ENCODE results near the gene EPYC. TPM values are rescaled to one million over a fixed set of nuclear protein-coding genes. Genes with fewer than 3 reads are reported as not detected.

EPYC gene
- total RNA-seq, 4 donors from 2014 or later, result not detected

- Histone ChIP-seq H3K4me1 (peaks cover 0 to 6% (median 0%) of the 10 kb centered on the region in 4 donors), H3K27ac (no peak overlapping the region), H3K36me3 (no peaks in the 10 kb centered on the region), H3K4me3 (no peak overlapping the region), H3K27me3 (no peaks in the 10 kb centered on the region), H3K9me3 (no peaks in the 10 kb centered on the region)
- TF ChIP-seq EP300 (IDR thresholded peaks at IDR 0.05), result no peak
- TF ChIP-seq POLR2A (IDR thresholded peaks at IDR 0.05), result no peak
- TF ChIP-seq, protein P1, sequence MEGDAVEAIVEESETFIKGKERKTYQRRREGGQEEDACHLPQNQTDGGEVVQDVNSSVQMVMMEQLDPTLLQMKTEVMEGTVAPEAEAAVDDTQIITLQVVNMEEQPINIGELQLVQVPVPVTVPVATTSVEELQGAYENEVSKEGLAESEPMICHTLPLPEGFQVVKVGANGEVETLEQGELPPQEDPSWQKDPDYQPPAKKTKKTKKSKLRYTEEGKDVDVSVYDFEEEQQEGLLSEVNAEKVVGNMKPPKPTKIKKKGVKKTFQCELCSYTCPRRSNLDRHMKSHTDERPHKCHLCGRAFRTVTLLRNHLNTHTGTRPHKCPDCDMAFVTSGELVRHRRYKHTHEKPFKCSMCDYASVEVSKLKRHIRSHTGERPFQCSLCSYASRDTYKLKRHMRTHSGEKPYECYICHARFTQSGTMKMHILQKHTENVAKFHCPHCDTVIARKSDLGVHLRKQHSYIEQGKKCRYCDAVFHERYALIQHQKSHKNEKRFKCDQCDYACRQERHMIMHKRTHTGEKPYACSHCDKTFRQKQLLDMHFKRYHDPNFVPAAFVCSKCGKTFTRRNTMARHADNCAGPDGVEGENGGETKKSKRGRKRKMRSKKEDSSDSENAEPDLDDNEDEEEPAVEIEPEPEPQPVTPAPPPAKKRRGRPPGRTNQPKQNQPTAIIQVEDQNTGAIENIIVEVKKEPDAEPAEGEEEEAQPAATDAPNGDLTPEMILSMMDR (IDR thresholded peaks at IDR 0.05), result no peak
- DNase-seq (ENCODE audit: low spot score in 2 of 2), result no peak
- WGBS, 2 donors, result 90 to 92% methylated on average over 4 of the region's 4 CpGs
Measured at GRCh38 chr12:90961154-90961553, 43.6 kb downstream of the EPYC start.

DNA sequence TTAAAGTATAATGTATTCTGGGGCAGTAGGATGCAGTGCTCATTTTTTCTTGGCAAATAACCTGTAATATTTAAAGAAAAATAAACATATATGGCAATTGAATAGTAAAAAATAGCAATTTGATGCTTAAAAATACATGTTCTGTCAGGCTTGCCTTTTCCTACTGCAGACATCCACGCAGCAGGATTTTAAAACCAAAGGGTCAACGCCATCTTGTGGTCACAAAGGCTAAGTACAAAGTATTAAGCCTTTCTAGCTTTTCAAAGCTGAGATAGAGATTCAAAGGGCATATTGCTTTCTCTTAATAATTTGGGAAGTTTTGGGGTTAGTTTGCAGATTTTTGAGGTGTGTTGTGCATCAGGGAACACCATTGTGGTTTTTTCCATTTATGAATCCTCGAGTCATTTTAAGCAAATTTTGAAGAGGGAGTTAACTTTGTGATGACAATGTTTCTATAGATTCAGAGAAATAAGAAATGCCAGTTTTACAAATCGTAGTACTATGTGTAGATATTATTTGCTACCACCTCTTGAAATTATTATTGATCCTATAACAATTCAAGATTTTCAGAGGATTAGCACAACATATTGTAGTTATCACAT lies 45.1 kb downstream of the EPYC start:
- TF ChIP-seq POLR2A (IDR thresholded peaks at IDR 0.05) (no peak), EP300 (IDR thresholded peaks at IDR 0.05) (no peak)
- TF ChIP-seq, protein P1 (IDR thresholded peaks at IDR 0.05), result peak; percentile 50 to 68 (median 60)
- WGBS, 2 donors, result 2 to 3% methylated on average over 4 of the region's 4 CpGs
- Histone ChIP-seq H3K9me3 (no peaks in the 10 kb centered on the region), H3K36me3 (no peaks in the 10 kb centered on the region), H3K4me1 (peaks cover 0 to 6% (median 0%) of the 10 kb centered on the region in 4 donors), H3K27ac (no peak overlapping the region), H3K27me3 (no peaks in the 10 kb centered on the region), H3K4me3 (no peak overlapping the region)
- DNase-seq (ENCODE audit: low spot score in 2 of 2), result peak in 1 of 2 donors; percentile 42

GRCh38 chr12:90959032-90959431 lies 45.7 kb downstream of the EPYC start:
- Histone ChIP-seq H3K27ac (no peak overlapping the region), H3K36me3 (no peaks in the 10 kb centered on the region), H3K4me3 (no peak overlapping the region), H3K4me1 (peaks cover 0 to 6% (median 0%) of the 10 kb centered on the region in 4 donors), H3K27me3 (no peaks in the 10 kb centered on the region), H3K9me3 (no peaks in the 10 kb centered on the region)
- 51 to 61% methylated on average over 4 of the region's 4 CpGs for WGBS, 2 donors
- no peak for DNase-seq (ENCODE audit: low spot score in 2 of 2)
- no peak for TF ChIP-seq EP300 (IDR thresholded peaks at IDR 0.05)
- TF ChIP-seq POLR2A (IDR thresholded peaks at IDR 0.05), result no peak
- TF ChIP-seq, protein P1 (IDR thresholded peaks at IDR 0.05), result peak in 1 of 5 experiments; percentile 18

DNA sequence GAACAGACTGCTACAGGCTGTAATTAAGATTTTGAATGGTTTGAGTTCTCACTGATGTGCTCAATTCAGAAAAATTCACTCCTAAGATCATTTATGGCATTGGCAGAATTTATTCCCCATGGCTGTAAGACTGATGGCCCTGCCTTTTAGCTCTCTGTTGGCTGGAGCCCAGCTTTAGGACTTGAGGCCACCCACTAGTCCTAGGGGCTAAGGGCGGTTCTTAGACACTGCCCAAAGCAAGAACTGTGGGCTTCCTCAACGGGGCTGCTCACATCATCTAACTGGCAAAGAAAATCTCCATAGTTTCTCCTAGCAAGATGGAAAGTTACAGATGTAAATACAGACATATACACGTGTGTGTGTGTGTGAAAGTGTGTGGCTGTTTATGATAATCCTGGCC lies 46.4 kb downstream of the EPYC start:
- no peak for TF ChIP-seq EP300 (IDR thresholded peaks at IDR 0.05)
- TF ChIP-seq, protein P1 (IDR thresholded peaks at IDR 0.05), result no peak
- no peak for TF ChIP-seq POLR2A (IDR thresholded peaks at IDR 0.05)
- H3K9me3 ChIP-seq, result no peaks in the 10 kb centered on the region
- no peak overlapping the region for H3K4me3 ChIP-seq
- DNase-seq (ENCODE audit: low spot score in 2 of 2), result no peak
- H3K27ac ChIP-seq, result no peak overlapping the region
- H3K27me3 ChIP-seq, result no peaks in the 10 kb centered on the region
- peaks cover 0 to 6% (median 0%) of the 10 kb centered on the region in 4 donors for H3K4me1 ChIP-seq
- no peaks in the 10 kb centered on the region for H3K36me3 ChIP-seq
- 59 to 71% methylated on average over 3 of the region's 3 CpGs for WGBS, 2 donors

DNA sequence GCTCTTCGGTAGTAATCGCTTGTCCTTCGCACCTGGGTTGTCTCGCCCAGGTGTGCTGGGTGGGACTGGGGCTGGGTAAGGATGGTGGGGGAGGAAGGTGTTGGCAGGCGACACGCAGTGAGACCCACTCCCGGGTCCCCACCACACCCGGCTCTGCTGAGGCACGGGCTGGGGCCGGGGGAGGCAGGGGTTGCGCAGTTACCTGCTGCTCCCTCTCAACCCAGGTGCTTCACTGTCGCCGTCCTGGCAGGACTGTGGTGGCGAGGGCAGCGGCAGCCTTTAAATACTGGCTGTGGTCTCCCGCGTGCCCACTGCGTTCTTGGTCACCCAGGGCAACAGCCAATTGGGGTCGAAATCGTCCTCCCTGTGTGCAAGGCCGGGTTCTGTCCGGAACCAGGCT lies 49.9 kb downstream of the EPYC start, which contains the start of gene CCER1:
TSS of gene CCER1 (minus strand) at position 256 of the 400 bp plus-strand sequence. CDS start 434 bp downstream, outside the sequence.
- no peak for TF ChIP-seq EP300 (IDR thresholded peaks at IDR 0.05)
- TF ChIP-seq, protein P1 (IDR thresholded peaks at IDR 0.05), result no peak
- TF ChIP-seq POLR2A (IDR thresholded peaks at IDR 0.05), result no peak
- H3K4me3 ChIP-seq, result no peak within 1 kb of the TSS
- DNase-seq (ENCODE audit: low spot score in 2 of 2), result no peak
- no peaks in the 10 kb centered on the region for H3K27me3 ChIP-seq
- peaks cover 0 to 6% (median 0%) of the 10 kb centered on the region in 4 donors for H3K4me1 ChIP-seq
- no peaks in the 10 kb centered on the region for H3K36me3 ChIP-seq
- WGBS, 2 donors, result 96 to 98% methylated on average over 22 of the region's 22 CpGs
- no peak within 1 kb of the TSS for H3K27ac ChIP-seq
- H3K9me3 ChIP-seq, result no peaks in the 10 kb centered on the region
